ENCODE measurements around the gene HOXD8.
A peak's percentile ranks its signal among the peaks of the same experiment; 100 is the strongest.

Gene HOXD8

GRCh38 chr2:176160986-176161824, 31.7 kb downstream of the HOXD8 start:
- DNase-seq: no peak

- DNase-seq: peak; percentile 73
These were observed 32.5 kb downstream of the HOXD8 start for GRCh38 chr2:176161825-176162626.

- no peak for DNase-seq
These were observed 33.6 kb downstream of the HOXD8 start for GRCh38 chr2:176162911-176163671.

GRCh38 chr2:176163672-176164056, 34.2 kb downstream of the HOXD8 start:
- DNase-seq: no peak

- DNase-seq: no peak
These were observed 34.7 kb downstream of the HOXD8 start for GRCh38 chr2:176164201-176164600.

GRCh38 chr2:176164611-176165369, 35.3 kb downstream of the HOXD8 start:
- DNase-seq: no peak

GRCh38 chr2:176165370-176166050, 36.0 kb downstream of the HOXD8 start:
- no peak for DNase-seq

GRCh38 chr2:176166272-176166671, 36.8 kb downstream of the HOXD8 start:
- DNase-seq: no peak

GRCh38 chr2:176167398-176167797, 37.9 kb downstream of the HOXD8 start:
- DNase-seq: no peak

- DNase-seq: no peak
These were observed 39.7 kb downstream of the HOXD8 start for GRCh38 chr2:176169181-176169580.

- DNase-seq: no peak
These were observed 40.2 kb downstream of the HOXD8 start for GRCh38 chr2:176169711-176170110.

- no peak for DNase-seq
These were observed 41.2 kb downstream of the HOXD8 start for GRCh38 chr2:176170602-176171305.

GRCh38 chr2:176171351-176172006, 42.0 kb downstream of the HOXD8 start:
- no peak for DNase-seq

- peak; percentile 20 for DNase-seq
These were observed 42.7 kb downstream of the HOXD8 start for GRCh38 chr2:176172007-176172894.

GRCh38 chr2:176172895-176173566, 43.5 kb downstream of the HOXD8 start:
- no peak for DNase-seq

- no peak for DNase-seq
These were observed 44.3 kb downstream of the HOXD8 start for GRCh38 chr2:176173567-176174381.

GRCh38 chr2:176174382-176174823, 44.9 kb downstream of the HOXD8 start:
- no peak for DNase-seq

Data from left hindlimb (tissue), 1 donor.